Neural cell (in vitro differentiated cells): ENCODE measurements around the gene ANKRD60. TPM values are rescaled to one million over a fixed set of nuclear protein-coding genes. Genes with fewer than 3 reads are reported as not detected.

Source experiments
- H2AFZ ChIP-seq: fragments of 200-600, 300-800 bp; sonication (generic), shearing (Covaris generic); 2 replicates; pipeline ENCODE4 v1.6.0; 2014; ENCODE audit warnings: low read depth, mild to moderate bottlenecking, antibody characterized with exemption, low read length, moderate library complexity
- H3F3A ChIP-seq: fragments of 200-600 bp; shearing (Covaris generic); 2 replicates; pipeline ENCODE4 v1.6.1; 2016; ENCODE audit warnings: mild to moderate bottlenecking, moderate library complexity, mixed read lengths, antibody characterized with exemption, low read length; ENCODE audit not compliant: insufficient read depth, poor library complexity, severe bottlenecking
- H3K27ac ChIP-seq: fragments of 200-600, 300-800 bp; sonication (generic), shearing (Covaris generic); 2 replicates; pipeline ENCODE4 v1.5.1; 2014; ENCODE audit warnings: mild to moderate bottlenecking, low read length, moderate library complexity
- H3K27me3 ChIP-seq: fragments of 300-800, 200-600 bp; sonication (generic), shearing (Covaris generic); 2 replicates; pipeline ENCODE4 v1.6.0; 2014; ENCODE audit warnings: mild to moderate bottlenecking, low read depth, low read length, moderate library complexity; ENCODE audit not compliant: insufficient read depth
- H3K36me3 ChIP-seq: fragments of 300-800, 200-600 bp; sonication (generic), shearing (Covaris generic); 2 replicates; pipeline ENCODE4 v1.5.1; 2014; ENCODE audit warnings: mild to moderate bottlenecking, antibody characterized with exemption, low read length, moderate library complexity; ENCODE audit not compliant: insufficient read depth
- H3K4me2 ChIP-seq: fragments of 300-800, 200-600 bp; sonication (generic), shearing (Covaris generic); 2 replicates; pipeline ENCODE4 v1.6.0; 2014; ENCODE audit warnings: mild to moderate bottlenecking, low read length
- H3K4me3 ChIP-seq: fragments of 300-800, 200-600 bp; sonication (generic), shearing (Covaris generic); 2 replicates; pipeline ENCODE4 v1.5.1; 2014; ENCODE audit warnings: mild to moderate bottlenecking, low read length, moderate library complexity
- H3K79me2 ChIP-seq: fragments of 200-600 bp; shearing (Covaris generic); replicated peaks from 2 replicates; pipeline ENCODE4 v1.6.0; 2014; ENCODE audit warnings: mild to moderate bottlenecking, low read length, moderate library complexity; ENCODE audit not compliant: insufficient read depth
- H3K9ac ChIP-seq: fragments of 300-800, 200-600 bp; sonication (generic), shearing (Covaris generic); 2 replicates; pipeline ENCODE4 v1.6.1; 2016; ENCODE audit warnings: mild to moderate bottlenecking, low read length, mixed read lengths
- H3K9me2 ChIP-seq: fragments of 200-600 bp; shearing (Covaris generic); 2 replicates; pipeline ENCODE4 v1.6.1; 2016; ENCODE audit warnings: mild to moderate bottlenecking, low read length, mixed read lengths; ENCODE audit not compliant: insufficient read depth
- H3K9me3 ChIP-seq: fragments of 200-600, 300-800 bp; sonication (generic), shearing (Covaris generic); 2 replicates; pipeline ENCODE4 v1.6.1; 2016; ENCODE audit warnings: mild to moderate bottlenecking, mixed run types, low read length, moderate library complexity, mixed read lengths
- H4K20me1 ChIP-seq: fragments of 200-600 bp; shearing (Covaris generic); 2 replicates; pipeline ENCODE4 v1.6.1; 2016; ENCODE audit warnings: mild to moderate bottlenecking, mixed run types; ENCODE audit not compliant: insufficient read depth
- EP300 ChIP-seq: fragments of 450-650 bp; conservative IDR thresholded peaks from 2 replicates; pipeline ENCODE4 v1.6.1; 2014; ENCODE audit warnings: antibody characterized with exemption, mild to moderate bottlenecking, moderate library complexity; ENCODE audit not compliant: poor library complexity, severe bottlenecking
- EZH2 ChIP-seq: fragments of 200-600, 300-800 bp; shearing (Covaris generic), sonication (generic); IDR thresholded peaks from 2 replicates; pipeline ENCODE4 v1.6.1; 2014; ENCODE audit warnings: antibody characterized with exemption, low read length, borderline replicate concordance, mild to moderate bottlenecking; ENCODE audit not compliant: insufficient read depth, poor library complexity, severe bottlenecking
- MXI1 ChIP-seq: fragments of 450-650 bp; conservative IDR thresholded peaks from 2 replicates; pipeline ENCODE4 v1.6.1; 2014; ENCODE audit warnings: antibody characterized with exemption, mild to moderate bottlenecking; ENCODE audit not compliant: poor library complexity, severe bottlenecking
- POLR2AphosphoS5 ChIP-seq: IDR thresholded peaks from 2 replicates; pipeline ENCODE4 v1.6.1; 2012
- RAD21 ChIP-seq: fragments of 450-650 bp; conservative IDR thresholded peaks from 2 replicates; pipeline ENCODE4 v1.6.1; 2014; ENCODE audit warnings: antibody characterized with exemption, mild to moderate bottlenecking, moderate library complexity
- SMC3 ChIP-seq: fragments of 450-650 bp; conservative IDR thresholded peaks from 2 replicates; pipeline ENCODE4 v1.6.1; 2014; ENCODE audit warnings: antibody characterized with exemption, mild to moderate bottlenecking, moderate library complexity; ENCODE audit not compliant: poor library complexity
- TAF1 ChIP-seq: IDR thresholded peaks from 2 replicates; pipeline ENCODE4 v1.6.1; 2012; ENCODE audit warnings: low read depth
- polyA plus RNA-seq: library from polyadenylated mRNA; depleted of rRNA; stranded (reverse); fragments of >200 nt; gene quantifications from 2 replicates; pipeline ENCODE4 v1.2.3, GENCODE V29; 2014
- TF ChIP-seq, protein P1 (sequence below): fragments of 450-650 bp; IDR thresholded peaks from 2 replicates; pipeline ENCODE4 v1.5.1; 2014; ENCODE audit warnings: antibody characterized with exemption, mild to moderate bottlenecking, moderate library complexity; ENCODE audit not compliant: poor library complexity, severe bottlenecking
- TF ChIP-seq, protein P2 (sequence below): IDR thresholded peaks from 2 replicates; pipeline ENCODE4 v1.6.1; 2012; ENCODE audit warnings: borderline replicate concordance

ANKRD60 gene
- polyA plus RNA-seq, 1 donor from 2014 or later: not detected

- Histone ChIP-seq H3K9me3 (no peaks in the 10 kb centered on the region), H3K9me2 (no peaks in the 10 kb centered on the region), H3F3A (no peaks in the 10 kb centered on the region), H3K9ac (no peak overlapping the region), H3K27ac (no peak overlapping the region), H4K20me1 (no peaks in the 10 kb centered on the region), H3K36me3 (no peaks in the 10 kb centered on the region), H3K27me3 (no peaks in the 10 kb centered on the region), H3K4me2 (no peak overlapping the region), H3K79me2 (no peaks in the 10 kb centered on the region), H2AFZ (no peak overlapping the region), H3K4me3 (no peak overlapping the region)
- TF ChIP-seq MXI1: no peak
- TF ChIP-seq TAF1: no peak
- TF ChIP-seq EZH2: no peak
- no peak for TF ChIP-seq EP300
- TF ChIP-seq, protein P1, sequence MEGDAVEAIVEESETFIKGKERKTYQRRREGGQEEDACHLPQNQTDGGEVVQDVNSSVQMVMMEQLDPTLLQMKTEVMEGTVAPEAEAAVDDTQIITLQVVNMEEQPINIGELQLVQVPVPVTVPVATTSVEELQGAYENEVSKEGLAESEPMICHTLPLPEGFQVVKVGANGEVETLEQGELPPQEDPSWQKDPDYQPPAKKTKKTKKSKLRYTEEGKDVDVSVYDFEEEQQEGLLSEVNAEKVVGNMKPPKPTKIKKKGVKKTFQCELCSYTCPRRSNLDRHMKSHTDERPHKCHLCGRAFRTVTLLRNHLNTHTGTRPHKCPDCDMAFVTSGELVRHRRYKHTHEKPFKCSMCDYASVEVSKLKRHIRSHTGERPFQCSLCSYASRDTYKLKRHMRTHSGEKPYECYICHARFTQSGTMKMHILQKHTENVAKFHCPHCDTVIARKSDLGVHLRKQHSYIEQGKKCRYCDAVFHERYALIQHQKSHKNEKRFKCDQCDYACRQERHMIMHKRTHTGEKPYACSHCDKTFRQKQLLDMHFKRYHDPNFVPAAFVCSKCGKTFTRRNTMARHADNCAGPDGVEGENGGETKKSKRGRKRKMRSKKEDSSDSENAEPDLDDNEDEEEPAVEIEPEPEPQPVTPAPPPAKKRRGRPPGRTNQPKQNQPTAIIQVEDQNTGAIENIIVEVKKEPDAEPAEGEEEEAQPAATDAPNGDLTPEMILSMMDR: no peak
- no peak for TF ChIP-seq RAD21
- no peak for TF ChIP-seq POLR2AphosphoS5
- TF ChIP-seq, protein P2, sequence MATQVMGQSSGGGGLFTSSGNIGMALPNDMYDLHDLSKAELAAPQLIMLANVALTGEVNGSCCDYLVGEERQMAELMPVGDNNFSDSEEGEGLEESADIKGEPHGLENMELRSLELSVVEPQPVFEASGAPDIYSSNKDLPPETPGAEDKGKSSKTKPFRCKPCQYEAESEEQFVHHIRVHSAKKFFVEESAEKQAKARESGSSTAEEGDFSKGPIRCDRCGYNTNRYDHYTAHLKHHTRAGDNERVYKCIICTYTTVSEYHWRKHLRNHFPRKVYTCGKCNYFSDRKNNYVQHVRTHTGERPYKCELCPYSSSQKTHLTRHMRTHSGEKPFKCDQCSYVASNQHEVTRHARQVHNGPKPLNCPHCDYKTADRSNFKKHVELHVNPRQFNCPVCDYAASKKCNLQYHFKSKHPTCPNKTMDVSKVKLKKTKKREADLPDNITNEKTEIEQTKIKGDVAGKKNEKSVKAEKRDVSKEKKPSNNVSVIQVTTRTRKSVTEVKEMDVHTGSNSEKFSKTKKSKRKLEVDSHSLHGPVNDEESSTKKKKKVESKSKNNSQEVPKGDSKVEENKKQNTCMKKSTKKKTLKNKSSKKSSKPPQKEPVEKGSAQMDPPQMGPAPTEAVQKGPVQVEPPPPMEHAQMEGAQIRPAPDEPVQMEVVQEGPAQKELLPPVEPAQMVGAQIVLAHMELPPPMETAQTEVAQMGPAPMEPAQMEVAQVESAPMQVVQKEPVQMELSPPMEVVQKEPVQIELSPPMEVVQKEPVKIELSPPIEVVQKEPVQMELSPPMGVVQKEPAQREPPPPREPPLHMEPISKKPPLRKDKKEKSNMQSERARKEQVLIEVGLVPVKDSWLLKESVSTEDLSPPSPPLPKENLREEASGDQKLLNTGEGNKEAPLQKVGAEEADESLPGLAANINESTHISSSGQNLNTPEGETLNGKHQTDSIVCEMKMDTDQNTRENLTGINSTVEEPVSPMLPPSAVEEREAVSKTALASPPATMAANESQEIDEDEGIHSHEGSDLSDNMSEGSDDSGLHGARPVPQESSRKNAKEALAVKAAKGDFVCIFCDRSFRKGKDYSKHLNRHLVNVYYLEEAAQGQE: no peak
These were observed 35.9 kb downstream of the ANKRD60 start for GRCh38 chr20:58192567-58192966.

- no peaks in the 10 kb centered on the region for H4K20me1 ChIP-seq
- H3K79me2 ChIP-seq: no peaks in the 10 kb centered on the region
- no peaks in the 10 kb centered on the region for H3K27me3 ChIP-seq
- H3K4me3 ChIP-seq: no peak overlapping the region
- no peaks in the 10 kb centered on the region for H3K36me3 ChIP-seq
- H3K9me3 ChIP-seq: no peaks in the 10 kb centered on the region
- H3K27ac ChIP-seq: no peak overlapping the region
- H3K9ac ChIP-seq: no peak overlapping the region
- no peaks in the 10 kb centered on the region for H3F3A ChIP-seq
- TF ChIP-seq, protein P1: no peak
- TF ChIP-seq RAD21 (no peak), MXI1 (no peak), SMC3 (no peak), EP300 (no peak), TAF1 (no peak), EZH2 (no peak), POLR2AphosphoS5 (no peak)
- TF ChIP-seq, protein P2: no peak
- no peak overlapping the region for H3K4me2 ChIP-seq
- H3K9me2 ChIP-seq: no peaks in the 10 kb centered on the region
- no peak overlapping the region for H2AFZ ChIP-seq
These were observed 36.4 kb downstream of the ANKRD60 start for GRCh38 chr20:58192065-58192464.
